ENCODE measurements around the gene MYT1.

- no peak for TF ChIP-seq CTCF (IDR thresholded peaks at IDR 0.05)
- TF ChIP-seq POLR2A (IDR thresholded peaks at IDR 0.05) = no peak
Observed at GRCh38 chr20:64152906-64153305, 11.3 kb upstream of the MYT1 start.
